DOHH2 (cell line): ENCODE data around the gene FAM25G.

ENCODE experiments used
- EZH2phosphoT487 ChIP-seq: fragments of 200-600 bp; sonication (generic); IDR thresholded peaks from 2 replicates; pipeline ENCODE4 v1.6.1; 2017; ENCODE audit warnings: borderline replicate concordance, mild to moderate bottlenecking, antibody characterized with exemption, low read length, moderate library complexity, mixed read lengths
- TF ChIP-seq, protein P1 (sequence below): fragments of 200-600 bp; sonication (generic); IDR thresholded peaks from one replicate; pipeline ENCODE4 v1.5.1; 2014; ENCODE audit warnings: antibody characterized with exemption, mild to moderate bottlenecking, low read depth, low read length; ENCODE audit not compliant: poor library complexity, severe bottlenecking

DNA sequence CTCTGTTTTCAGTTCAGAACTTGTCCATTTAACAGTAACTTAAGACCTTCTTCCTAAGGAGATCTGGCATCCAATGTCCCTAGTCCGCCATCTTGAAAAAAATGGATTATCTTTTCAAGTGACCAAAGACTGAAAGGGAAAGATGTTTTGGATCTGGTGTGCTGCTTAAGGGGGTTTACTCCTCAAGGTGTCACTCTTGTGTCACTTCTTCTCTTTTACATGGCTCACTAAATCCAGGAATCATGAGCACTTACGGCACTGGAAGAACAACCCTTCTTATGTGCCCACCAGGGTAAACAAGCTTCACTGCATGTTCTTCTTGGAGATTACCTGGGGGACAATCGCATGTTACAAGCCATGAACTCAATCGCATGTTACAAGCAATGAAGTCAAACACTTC lies 51.3 kb downstream of the FAM25G start:
- TF ChIP-seq, protein P1, sequence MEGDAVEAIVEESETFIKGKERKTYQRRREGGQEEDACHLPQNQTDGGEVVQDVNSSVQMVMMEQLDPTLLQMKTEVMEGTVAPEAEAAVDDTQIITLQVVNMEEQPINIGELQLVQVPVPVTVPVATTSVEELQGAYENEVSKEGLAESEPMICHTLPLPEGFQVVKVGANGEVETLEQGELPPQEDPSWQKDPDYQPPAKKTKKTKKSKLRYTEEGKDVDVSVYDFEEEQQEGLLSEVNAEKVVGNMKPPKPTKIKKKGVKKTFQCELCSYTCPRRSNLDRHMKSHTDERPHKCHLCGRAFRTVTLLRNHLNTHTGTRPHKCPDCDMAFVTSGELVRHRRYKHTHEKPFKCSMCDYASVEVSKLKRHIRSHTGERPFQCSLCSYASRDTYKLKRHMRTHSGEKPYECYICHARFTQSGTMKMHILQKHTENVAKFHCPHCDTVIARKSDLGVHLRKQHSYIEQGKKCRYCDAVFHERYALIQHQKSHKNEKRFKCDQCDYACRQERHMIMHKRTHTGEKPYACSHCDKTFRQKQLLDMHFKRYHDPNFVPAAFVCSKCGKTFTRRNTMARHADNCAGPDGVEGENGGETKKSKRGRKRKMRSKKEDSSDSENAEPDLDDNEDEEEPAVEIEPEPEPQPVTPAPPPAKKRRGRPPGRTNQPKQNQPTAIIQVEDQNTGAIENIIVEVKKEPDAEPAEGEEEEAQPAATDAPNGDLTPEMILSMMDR, result no peak
- no peak for TF ChIP-seq EZH2phosphoT487
